ENCODE results near the gene PDE4B.

The PDE4B gene

GRCh38 chr1:66271216-66271903, 478.7 kb downstream of the PDE4B start:
- DNase-seq: no peak

DNA sequence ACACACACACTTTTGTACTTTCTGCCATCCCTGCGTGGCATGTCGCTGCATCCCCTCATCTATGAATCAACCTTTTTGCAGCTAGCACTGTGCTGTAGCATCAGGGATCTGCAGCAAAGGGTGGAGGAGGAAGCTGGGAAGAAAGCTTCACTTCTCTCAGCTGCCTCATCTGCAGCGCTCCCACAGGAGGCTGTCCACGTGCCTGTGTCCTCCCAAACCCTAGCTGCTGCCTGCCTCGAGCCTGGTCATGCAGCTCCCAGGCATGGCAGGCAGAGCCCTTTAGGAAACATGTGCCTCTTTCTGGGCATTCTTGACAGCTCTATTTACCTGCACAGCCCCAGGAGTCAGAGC, 479.2 kb downstream of the PDE4B start:
- DNase-seq: no peak

DNA sequence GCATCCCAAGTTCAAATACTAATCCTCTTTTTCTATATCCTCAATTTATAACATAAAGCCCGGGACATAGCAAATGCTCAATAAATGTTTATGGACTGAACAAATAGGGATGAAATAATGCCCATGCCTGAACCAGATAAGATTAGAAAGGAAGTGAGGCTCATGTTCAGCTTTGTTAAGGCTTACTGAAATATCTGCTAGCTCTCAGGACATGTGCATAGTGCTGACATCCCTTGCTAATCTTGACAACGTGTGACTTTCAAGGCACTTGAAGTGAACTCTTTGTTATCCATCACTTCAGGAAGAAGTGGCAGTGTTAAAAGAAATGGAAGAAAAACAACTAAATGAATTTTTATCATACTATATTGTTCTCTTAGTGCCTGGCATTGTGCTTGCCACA, 481.0 kb downstream of the PDE4B start:
- no peak for DNase-seq

GRCh38 chr1:66274634-66275033, 481.9 kb downstream of the PDE4B start:
- DNase-seq: no peak

- no peak for DNase-seq
Observed at GRCh38 chr1:66275083-66275482, 482.4 kb downstream of the PDE4B start.

DNA sequence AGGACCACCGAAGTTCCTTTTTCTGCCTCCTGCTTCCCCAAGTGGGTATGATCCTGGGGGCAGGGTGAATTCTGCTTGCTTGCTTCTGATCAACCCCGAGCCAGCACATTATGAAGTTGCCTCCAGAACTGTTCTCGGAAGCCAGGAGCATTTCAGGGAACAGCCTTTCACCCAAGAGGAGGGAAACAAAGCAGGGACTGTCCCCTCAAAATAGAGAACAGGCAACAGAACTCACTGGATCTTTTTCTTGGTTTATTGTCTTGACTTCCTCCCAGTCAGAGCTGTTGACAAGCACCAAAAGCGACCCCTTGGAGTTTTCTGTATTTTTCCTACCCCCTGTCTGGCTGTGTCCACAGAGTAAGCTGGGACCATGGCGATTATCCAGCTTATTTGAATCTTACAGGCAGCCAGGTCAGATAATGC, 482.9 kb downstream of the PDE4B start:
- DNase-seq: no peak

- no peak for DNase-seq
Observed at GRCh38 chr1:66276218-66276617, 483.5 kb downstream of the PDE4B start.

- no peak for DNase-seq
Observed at GRCh38 chr1:66278260-66279021, 485.7 kb downstream of the PDE4B start.

DNA sequence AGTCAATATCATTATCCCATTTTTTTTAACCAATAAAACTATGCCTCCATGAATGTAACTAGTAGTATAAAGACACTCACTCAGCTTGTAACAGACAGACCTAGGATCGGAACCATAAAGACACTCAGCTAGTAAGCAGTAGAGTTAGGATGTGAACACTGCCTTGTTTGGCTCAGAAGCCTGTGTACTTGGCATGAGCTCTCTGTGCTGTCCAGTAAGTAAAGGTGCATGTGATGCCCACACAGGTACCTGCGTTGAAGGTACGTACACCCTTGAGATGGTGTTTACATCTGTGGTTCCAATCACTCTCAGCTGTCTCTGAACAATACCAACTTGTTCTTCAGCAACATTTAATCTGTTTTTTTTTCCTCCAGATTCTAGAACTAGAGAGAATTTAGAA, 489.1 kb downstream of the PDE4B start:
- no peak for DNase-seq

DNA sequence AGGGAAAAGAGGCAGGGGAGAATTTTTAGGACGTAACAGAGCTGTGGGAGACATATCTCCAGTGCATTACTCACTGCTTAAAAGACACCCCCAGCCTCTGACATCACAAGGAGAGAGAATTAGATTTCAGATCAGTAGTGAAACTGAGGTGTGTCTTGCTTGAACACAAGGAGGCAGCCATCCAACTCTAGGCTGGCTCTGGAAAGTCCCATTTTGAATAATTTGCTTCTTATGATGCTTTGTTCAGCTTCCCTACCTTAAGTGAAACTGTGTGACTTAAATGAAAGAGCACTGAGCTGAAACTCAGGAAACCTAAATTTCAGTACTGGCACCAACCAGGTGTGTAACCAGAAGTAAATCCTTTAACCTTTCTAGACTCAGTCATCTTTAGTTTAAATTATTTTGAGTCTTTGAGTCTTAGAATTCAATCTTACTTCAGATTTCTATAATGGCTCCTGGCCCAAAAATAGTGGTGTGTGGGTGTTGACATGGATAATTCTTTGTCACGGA, 489.7 kb downstream of the PDE4B start:
- no peak for DNase-seq

DNA sequence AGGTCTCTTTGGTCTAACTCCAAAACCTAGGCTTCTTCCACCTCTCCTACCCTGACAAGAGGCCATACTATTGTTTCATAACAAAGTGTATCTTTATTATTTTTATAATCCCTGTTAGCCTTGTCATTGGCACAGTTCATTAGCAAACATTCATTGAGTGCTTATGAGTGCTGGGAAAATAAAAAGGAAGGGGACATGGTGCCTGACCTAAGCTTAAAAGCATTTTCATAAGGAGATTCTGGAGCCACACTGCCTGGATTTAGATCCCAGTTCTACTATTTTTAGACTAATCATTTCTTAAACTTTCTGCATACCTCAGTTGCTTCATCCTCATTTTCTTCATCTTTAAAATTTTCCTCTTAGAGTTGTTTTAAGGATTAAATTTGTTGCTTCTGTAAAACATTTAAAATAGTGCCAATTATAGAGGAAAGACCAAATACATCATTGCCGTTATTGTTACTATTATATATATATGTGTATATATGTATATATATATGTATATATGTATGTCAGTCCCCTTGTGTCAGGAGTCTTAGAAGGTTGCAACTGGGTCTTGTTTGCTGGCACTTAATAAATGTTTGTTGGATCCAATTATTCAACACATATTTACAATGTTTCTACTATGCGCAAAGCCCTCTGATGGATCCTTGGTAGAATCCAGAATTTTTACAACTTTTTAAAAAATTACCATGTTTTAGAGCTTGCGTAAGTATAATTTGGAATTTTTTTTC, 490.4 kb downstream of the PDE4B start:
- no peak for DNase-seq

DNA sequence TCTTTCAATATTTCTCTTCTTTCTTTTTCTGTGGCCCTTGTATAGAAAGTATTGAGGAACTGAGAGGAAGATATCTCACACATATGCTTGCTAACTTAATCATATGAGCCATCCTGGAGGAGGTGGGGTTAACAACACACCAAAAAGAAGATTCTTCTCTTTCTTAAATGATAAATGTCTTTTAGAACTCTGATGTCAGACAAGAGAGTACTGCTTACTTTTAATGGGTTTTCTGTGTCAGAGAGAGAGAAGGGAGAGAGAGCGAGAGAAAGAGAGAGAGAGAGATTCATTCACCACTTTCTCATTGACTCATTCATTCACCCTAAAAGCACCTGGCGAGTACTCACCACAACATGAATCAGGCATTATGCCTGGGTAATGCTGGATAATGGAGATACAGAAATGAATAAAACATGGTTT, 490.9 kb downstream of the PDE4B start:
- no peak for DNase-seq

GRCh38 chr1:66284746-66285145, 492.1 kb downstream of the PDE4B start:
- DNase-seq: no peak

GRCh38 chr1:66285618-66286270, 493.0 kb downstream of the PDE4B start:
- no peak for DNase-seq

GRCh38 chr1:66286307-66286706, 493.6 kb downstream of the PDE4B start:
- no peak for DNase-seq

- DNase-seq: no peak
Observed at GRCh38 chr1:66288048-66288447, 495.4 kb downstream of the PDE4B start.

GRCh38 chr1:66290761-66291530, 498.3 kb downstream of the PDE4B start:
- DNase-seq: no peak

DNA sequence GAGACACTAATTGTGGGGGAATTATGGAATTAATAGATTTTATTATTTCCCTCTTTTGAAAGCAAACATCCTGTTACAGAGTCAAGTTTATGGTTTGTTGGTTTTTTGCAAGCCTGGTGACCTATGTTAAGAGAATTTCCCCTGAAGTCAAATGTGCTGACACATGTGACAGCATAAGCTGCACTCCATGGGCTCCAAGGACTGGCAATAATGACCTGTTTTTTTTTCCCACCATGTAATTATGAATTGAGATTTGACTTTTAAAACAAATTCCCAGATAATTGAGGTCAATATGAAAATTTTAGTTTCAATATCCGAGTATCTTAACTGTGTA, 498.8 kb downstream of the PDE4B start:
- DNase-seq: no peak

GRCh38 chr1:66292305-66292704, 499.6 kb downstream of the PDE4B start:
- DNase-seq: no peak

DNA sequence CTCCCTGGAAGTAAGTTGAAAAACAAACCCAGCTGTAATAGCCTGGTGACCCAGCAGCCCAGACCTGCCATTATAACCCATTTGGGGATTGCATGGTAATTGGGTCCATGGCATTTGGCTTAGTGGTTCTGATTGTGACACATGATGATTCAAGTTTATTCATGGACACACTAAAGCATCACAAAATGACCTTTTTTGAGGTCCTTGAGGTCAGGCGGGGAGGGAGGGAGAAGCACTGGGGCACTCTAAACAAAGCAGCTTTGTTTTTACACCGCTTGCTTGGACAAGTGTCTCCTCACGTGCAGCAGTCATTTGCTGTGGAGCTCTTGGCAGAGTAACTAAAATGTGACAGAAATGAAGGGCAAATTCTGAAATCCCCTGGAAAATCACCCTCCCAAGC, 500.2 kb downstream of the PDE4B start:
- no peak for DNase-seq

DNA sequence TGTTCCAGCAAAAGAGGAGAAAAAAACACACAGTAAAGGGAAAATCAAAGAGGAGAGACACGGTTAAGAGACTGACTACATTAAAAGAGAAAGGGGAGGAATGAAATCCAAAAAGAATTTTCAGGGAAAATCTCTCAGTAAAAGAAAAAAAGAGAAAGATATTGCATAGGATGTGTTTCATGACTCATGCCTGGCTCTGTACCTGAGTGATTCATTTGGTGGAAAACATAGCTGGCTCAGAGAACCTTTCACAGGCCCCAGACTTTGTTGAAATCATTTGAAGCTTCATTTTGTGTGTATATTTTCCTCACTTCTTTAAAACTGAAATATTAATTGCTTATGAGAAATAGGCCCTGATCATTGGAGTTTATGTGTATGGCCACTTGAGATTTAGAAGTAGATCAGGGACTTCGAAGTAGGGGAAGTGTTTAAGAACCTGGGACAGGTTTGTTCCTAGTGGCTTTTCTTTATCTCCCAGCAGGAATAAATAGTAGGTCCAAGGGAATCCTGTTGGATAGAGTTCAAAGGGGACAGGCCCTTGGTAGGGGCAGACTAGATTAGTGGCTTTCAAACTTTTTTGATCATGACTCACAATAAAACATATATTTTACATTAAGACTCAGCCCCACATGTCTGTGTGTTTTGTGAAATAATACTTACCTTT, 502.1 kb downstream of the PDE4B start:
- no peak for DNase-seq

DNA sequence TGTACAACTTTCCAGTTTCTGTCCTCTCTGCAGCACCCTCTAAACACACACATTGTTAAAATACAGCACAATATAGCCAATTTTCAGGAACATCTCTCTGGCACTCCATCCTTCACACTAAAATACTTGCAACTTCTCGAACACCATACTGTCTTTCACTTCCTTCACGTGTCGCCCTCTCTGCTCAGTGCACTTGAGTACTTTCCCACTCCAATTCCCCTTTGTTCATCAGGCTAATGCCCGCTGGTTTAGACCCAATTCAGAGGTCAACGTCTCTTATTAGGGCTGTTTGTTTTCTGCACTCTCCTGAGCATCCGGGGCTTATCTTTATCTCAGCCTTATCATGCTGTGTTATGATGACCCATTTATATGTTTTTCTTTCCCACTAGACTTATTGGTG, 503.1 kb downstream of the PDE4B start:
- no peak for DNase-seq
